GM18519 (cell line): Measurements from ENCODE around the gene PPT1.

Experiments
- ATAC-seq: cut with Tn5 transposase; IDR thresholded peaks from one replicate; pipeline ENCODE4 v1.9.1; 2021; ENCODE audit warnings: mild to moderate bottlenecking, moderate library complexity; ENCODE audit not compliant: unreplicated experiment, low FRiP score

PPT1 gene

DNA sequence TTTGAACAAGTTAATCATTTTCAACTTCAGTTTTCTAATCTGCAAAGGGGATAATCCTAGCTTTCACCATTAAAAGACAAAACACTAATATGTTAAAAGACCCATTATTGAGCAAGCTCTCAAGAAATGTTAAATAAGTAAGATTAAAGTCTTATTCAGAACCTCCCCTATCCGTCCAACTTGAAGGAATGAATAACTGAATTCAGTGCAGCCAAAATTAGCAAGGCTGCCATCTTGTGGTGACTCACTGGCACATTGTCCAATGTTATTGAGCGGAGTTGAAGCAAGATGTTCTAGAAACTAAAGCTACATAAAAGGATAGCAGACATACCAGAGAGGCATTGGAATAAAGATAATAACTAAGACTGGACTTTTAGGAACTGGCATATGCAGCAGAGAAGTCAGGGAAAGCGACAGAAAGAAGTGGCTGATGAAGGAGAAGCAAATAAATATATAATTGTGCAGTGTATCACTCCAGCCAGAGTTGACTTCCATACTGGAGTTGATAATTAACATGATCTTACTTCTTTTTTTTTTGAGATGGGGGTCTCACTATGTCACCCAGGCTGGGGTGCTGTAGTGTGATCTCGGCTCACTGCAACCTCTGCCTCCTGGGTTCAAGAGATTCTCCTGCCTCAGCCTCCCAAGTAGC lies 64.7 kb downstream of the PPT1 start:
- ATAC-seq = no peak

DNA sequence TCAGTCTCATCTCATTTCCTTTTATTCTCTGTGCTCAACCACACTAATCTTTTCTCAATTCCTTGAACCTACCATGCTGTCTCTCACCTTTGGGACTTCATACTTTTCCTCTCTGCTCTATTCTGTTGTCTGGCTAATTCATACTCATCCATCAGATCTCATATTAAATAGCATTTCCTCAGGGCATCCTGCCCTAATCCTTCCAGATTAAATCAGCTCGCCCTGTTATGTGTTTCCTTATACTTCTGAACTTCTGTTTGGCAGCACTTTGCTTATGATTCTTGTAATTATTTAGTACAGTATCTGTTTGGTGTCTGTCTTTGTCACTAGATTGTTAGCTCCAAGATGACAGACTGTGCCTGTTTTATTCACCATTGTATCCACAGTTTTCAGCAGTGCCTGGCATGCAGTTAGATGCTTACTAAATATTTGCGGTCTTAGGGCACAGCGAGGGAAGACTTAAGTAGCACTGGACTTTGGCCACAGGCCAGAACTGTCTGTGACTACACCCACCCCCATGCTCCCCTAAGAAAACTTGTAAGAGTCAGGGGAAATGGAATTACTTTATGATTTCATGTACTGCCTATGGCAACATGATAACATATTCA lies 66.4 kb downstream of the PPT1 start:
- ATAC-seq = no peak

DNA sequence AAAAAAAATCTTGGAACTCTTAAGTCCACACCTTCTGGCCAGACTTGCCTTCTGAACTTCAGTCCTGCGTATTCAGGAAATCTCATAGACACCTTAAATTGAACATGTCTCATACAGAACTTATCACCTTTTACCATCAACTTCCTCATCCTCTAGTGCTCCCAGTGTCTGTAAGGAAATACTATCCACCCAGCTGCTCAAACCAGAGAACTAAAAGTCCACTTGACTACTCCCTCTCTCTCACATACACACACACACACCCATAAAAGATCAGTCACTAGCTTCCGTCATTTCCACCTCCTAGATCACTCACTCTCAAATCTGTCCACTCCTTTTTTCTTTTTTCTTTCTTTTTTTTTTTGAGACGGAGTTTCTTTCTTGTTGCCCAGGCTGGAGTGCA lies 67.4 kb downstream of the PPT1 start:
- ATAC-seq = no peak

DNA sequence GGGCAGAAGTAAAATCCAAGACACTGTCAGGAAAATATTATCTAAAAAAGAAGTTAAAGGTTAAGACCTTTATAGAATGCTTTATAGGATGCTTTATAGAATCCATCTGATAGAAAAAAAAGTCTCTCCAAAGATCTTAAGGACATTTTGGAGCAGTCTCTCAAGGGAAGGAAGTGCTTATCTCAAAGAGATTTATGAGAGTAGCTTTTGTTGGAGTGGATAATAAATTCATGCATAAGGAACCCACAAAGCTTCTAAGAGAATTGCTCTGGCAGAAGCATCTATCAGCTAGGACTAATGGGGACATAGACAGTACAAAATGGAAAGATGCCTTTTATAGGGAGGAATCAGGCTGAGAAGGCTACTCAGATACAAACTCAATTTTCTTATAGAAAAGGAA lies 69.4 kb downstream of the PPT1 start:
- ATAC-seq = no peak

DNA sequence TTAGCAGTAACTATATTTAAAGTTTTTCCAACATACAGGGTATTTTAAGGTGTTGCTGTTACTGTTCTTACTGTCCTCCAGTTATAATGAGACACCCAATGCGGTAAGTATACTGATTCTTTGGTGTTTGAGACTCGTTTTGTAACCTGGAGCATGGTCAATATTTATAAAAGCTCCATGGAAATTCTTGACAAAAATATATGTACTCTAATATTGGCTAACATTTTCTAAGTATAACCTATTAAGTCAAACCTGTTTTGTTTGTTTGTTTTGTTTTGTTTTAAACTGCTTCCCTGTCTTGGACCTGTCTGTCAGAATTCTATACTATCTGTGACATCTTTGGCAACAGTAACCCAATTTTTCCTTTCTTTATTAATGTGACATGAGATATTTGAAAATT lies 72.4 kb downstream of the PPT1 start:
- no peak for ATAC-seq

DNA sequence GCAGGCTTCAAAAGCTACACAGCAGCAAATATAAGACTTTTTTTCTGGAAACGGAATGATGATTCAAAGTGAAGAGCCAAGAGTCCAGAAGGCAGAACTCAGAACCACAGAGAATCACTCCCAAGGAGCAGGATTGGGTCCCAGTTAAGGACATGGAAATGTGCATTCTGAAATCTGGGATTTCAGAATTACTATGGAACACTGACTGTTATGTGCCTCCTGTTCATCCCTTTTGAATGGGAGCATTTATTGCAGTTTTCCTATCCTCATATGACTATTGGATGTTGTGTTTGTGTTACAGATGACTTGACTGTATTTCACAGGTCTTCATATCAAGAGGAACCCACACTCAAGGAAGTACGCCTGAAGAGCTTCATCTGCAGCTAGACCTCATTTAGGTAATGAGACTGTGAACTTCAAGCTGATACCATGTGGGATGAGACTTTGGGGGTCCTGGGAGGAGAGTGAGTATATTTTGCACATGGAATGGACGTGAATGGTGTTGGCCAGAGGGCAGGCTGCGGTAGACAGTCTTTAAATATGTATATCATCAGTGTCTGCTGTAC lies 73.6 kb downstream of the PPT1 start:
- ATAC-seq = no peak
